Endothelial cell of umbilical vein (primary cell): Measurements from ENCODE around the gene TXNDC8. TPM values are rescaled to one million over a fixed set of nuclear protein-coding genes. Genes with fewer than 3 reads are reported as not detected.

Source experiments
- BruUV-seq: library from RNA; stranded (reverse); fragments of 400-500 nt; replicated peaks from 2 replicates; lab custom pipeline; 2021; lab: Mats Ljungman, UMichigan
- CTCF ChIA-PET: fragments of 300-600, 350-600 bp; sonication (Branson Sonifier 250); formaldehyde crosslinking; loops from one replicate; lab custom pipeline; 2021; ENCODE audit warnings: antibody characterized with exemption, inconsistent platforms; lab: Charles Lee
- POLR2A ChIA-PET: fragments of 300-600, 350-600 bp; sonication (Branson Sonifier 250); formaldehyde crosslinking; loops from one replicate; lab custom pipeline; 2021; ENCODE audit warnings: antibody characterized with exemption, inconsistent platforms; lab: Charles Lee
- DNase-seq: peaks from one replicate; pipeline ENCODE4 v3.0.0-alpha.2; 2011; ENCODE audit warnings: low read depth, low spot score
- FAIRE-seq: peaks from 2 replicates; lab custom pipeline; 2011; peaks lifted over from hg19 to GRCh38; lab: Jason Lieb, UNC
- H2AFZ ChIP-seq: 2 replicates; pipeline ENCODE4 v1.6.0; 2012; ENCODE audit warnings: low read depth, low read length, control low read depth, inconsistent platforms
- H3K27ac ChIP-seq: 2 replicates; pipeline ENCODE4 v1.5.1; 2011; ENCODE audit warnings: low read depth, mild to moderate bottlenecking, control low read depth, low read length, moderate library complexity; ENCODE audit not compliant: insufficient read depth
- H3K27me3 ChIP-seq, 2 experiments: 2 replicates each; pipeline versions ENCODE4 v1.6.0 to v1.6.1; 2011; ENCODE audit warnings: low read length in 2 of 2, mixed read lengths in 1 of 2; ENCODE audit not compliant: control insufficient read depth in 2 of 2, insufficient read depth in 2 of 2
- H3K36me3 ChIP-seq, 2 experiments: 2 replicates in 1 of 2; 3 replicates in 1 of 2; pipeline ENCODE4 v1.5.1; 2011; ENCODE audit warnings: low read length in 2 of 2, mild to moderate bottlenecking in 1 of 2, moderate library complexity in 1 of 2; ENCODE audit not compliant: control insufficient read depth in 2 of 2, insufficient read depth in 2 of 2; ENCODE audit errors: extremely low read depth in 1 of 2
- H3K4me1 ChIP-seq: 3 replicates; pipeline ENCODE4 v1.5.1; 2011; ENCODE audit warnings: mild to moderate bottlenecking, low read length; ENCODE audit not compliant: control insufficient read depth, insufficient read depth; ENCODE audit errors: extremely low read depth
- H3K4me2 ChIP-seq: 2 replicates; pipeline ENCODE4 v1.6.1; 2011; ENCODE audit warnings: low read length, control low read depth, mixed read lengths; ENCODE audit not compliant: insufficient read depth
- H3K4me3 ChIP-seq, 3 experiments: fragments of 200-600 bp in 1 of 3; sonication (generic), shearing (Covaris generic) in 1 of 3; replicated peaks in 1 of 3; 2 replicates each; pipeline ENCODE4 v1.5.1; 2011 to 2016; ENCODE audit warnings: control low read depth in 3 of 3, low read length in 3 of 3, mild to moderate bottlenecking in 2 of 3, inconsistent platforms in 1 of 3, low read depth in 1 of 3, moderate library complexity in 1 of 3; ENCODE audit not compliant: insufficient read depth in 1 of 3
- H3K79me2 ChIP-seq: 2 replicates; pipeline ENCODE4 v1.6.0; 2012; ENCODE audit warnings: low read length, inconsistent platforms; ENCODE audit not compliant: control insufficient read depth, insufficient read depth
- H3K9ac ChIP-seq: replicated peaks from 2 replicates; pipeline ENCODE3; 2011; ENCODE audit warnings: low read length, control low read depth; ENCODE audit not compliant: insufficient read depth; ENCODE audit errors: extremely low read depth
- H3K9me1 ChIP-seq: replicated peaks from 3 replicates; pipeline ENCODE4 v1.6.0; 2011; ENCODE audit warnings: mild to moderate bottlenecking, low read length; ENCODE audit not compliant: control insufficient read depth, insufficient read depth; ENCODE audit errors: extremely low read depth
- H3K9me3 ChIP-seq: replicated peaks from 2 replicates; pipeline ENCODE4 v1.5.1; 2012; ENCODE audit warnings: low read length, inconsistent platforms; ENCODE audit not compliant: control insufficient read depth, insufficient read depth
- H4K20me1 ChIP-seq: replicated peaks from 2 replicates; pipeline ENCODE3; 2011; ENCODE audit warnings: mild to moderate bottlenecking, low read length; ENCODE audit not compliant: control insufficient read depth, insufficient read depth; ENCODE audit errors: extremely low read depth
- CTCF ChIP-seq, 2 donors: IDR thresholded peaks; 1 replicate in 1 of 2; 2 replicates in 1 of 2; pipeline ENCODE4 v1.5.1; 2011; ENCODE audit warnings: low read length in 2 of 2, mild to moderate bottlenecking in 2 of 2, moderate library complexity in 2 of 2, control low read depth in 1 of 2, inconsistent platforms in 1 of 2, low read depth in 1 of 2; ENCODE audit not compliant: insufficient read depth in 1 of 2; ENCODE audit errors: extremely low read depth in 1 of 2
- EZH2 ChIP-seq: IDR thresholded peaks from 2 replicates; pipeline ENCODE4 v1.6.1; 2012; ENCODE audit warnings: borderline replicate concordance, low read depth, mild to moderate bottlenecking, moderate library complexity, low read length, inconsistent platforms; ENCODE audit not compliant: severe bottlenecking
- FOS ChIP-seq: IDR thresholded peaks from 2 replicates; pipeline ENCODE4 v1.6.1; 2011; ENCODE audit warnings: mild to moderate bottlenecking, low read length, moderate library complexity, borderline replicate concordance; ENCODE audit not compliant: insufficient read depth
- GATA2 ChIP-seq: IDR thresholded peaks from 2 replicates; pipeline ENCODE4 v1.7.0; 2011; ENCODE audit warnings: low read depth, mild to moderate bottlenecking, moderate library complexity, mixed read lengths, low read length; ENCODE audit not compliant: insufficient read length, insufficient read depth
- JUN ChIP-seq: IDR thresholded peaks from 2 replicates; pipeline ENCODE4 v1.6.1; 2011; ENCODE audit warnings: borderline replicate concordance, low read depth; ENCODE audit not compliant: insufficient read length, insufficient read depth
- MAX ChIP-seq: IDR thresholded peaks from 2 replicates; pipeline ENCODE4 v1.6.1; 2011; ENCODE audit not compliant: insufficient read depth, insufficient read length
- MYC ChIP-seq: IDR thresholded peaks from one replicate; pipeline ENCODE4 v1.6.1; 2011; ENCODE audit warnings: mild to moderate bottlenecking, low read depth, low read length
- POLR2A ChIP-seq: IDR thresholded peaks from 2 replicates; pipeline ENCODE4 v1.6.1; 2012; ENCODE audit warnings: low read depth, mild to moderate bottlenecking, control low read depth, low read length
- POLR2AphosphoS5 ChIP-seq: IDR thresholded peaks from 2 replicates; pipeline ENCODE4 v1.6.1; 2012; ENCODE audit warnings: low read depth, mild to moderate bottlenecking, control low read depth, low read length, moderate library complexity; ENCODE audit not compliant: insufficient read depth
- dilution Hi-C: fragments of 300-500 bp; cut with MboI; formaldehyde crosslinking; loops from one replicate; pipeline ENCODE4 v1.15.0; 2019; ENCODE audit warnings: low sequenced_read_pairs; ENCODE audit not compliant: extremely low pct_ligation_motif_present
- intact Hi-C: fragments of 100-400 bp; cut with micrococcal nuclease; formaldehyde crosslinking; loops from one replicate; pipeline ENCODE4 v1.10.0; 2022
- polyA plus RNA-seq, 4 experiments: library from polyadenylated mRNA; depleted of rRNA in 3 of 4; stranded (reverse) in 3 of 4; unstranded in 1 of 4; fragments of >200 nt; gene quantifications; 2 replicates each; pipeline versions ENCODE4 v1.2.1 to v1.2.3, GENCODE V29; 2011 to 2012; ENCODE audit warnings: missing spikeins in 1 of 4
- total RNA-seq: library from RNA; stranded (reverse); gene quantifications from 2 replicates; pipeline ENCODE4 v1.2.3, GENCODE V29; 2021

TXNDC8 gene
- total and polyA plus RNA-seq, 2 donors (not counting 3 experiments of a cell fraction or from before 2014, with no cell fraction given): not detected

GRCh38 chr9:110357505-110357904 is 19.8 kb upstream of the TXNDC8 start:
- Histone ChIP-seq H3K9me1 (no peaks in the 10 kb centered on the region), H3K27ac (no peak overlapping the region), H3K9ac (no peak overlapping the region), H3K27me3 (no peaks in the 10 kb centered on the region), H4K20me1 (no peaks in the 10 kb centered on the region), H3K4me2 (no peak overlapping the region), H2AFZ (no peak overlapping the region), H3K79me2 (no peaks in the 10 kb centered on the region), H3K4me1 (no peaks in the 10 kb centered on the region), H3K4me3 (no peak overlapping the region), H3K9me3 (no peaks in the 10 kb centered on the region), H3K36me3 (no peaks in the 10 kb centered on the region)
- TF ChIP-seq GATA2: no peak
- TF ChIP-seq POLR2A: no peak
- no peak for TF ChIP-seq JUN
- no peak for TF ChIP-seq MYC
- no peak for TF ChIP-seq MAX
- TF ChIP-seq CTCF (IDR thresholded peaks at IDR 0.05; ENCODE audit: extremely low read depth in 1 of 2, insufficient read depth in 1 of 2, low read depth in 1 of 2, low read length in 2 of 2): no peak
- no peak for TF ChIP-seq FOS
- TF ChIP-seq EZH2: no peak
- TF ChIP-seq POLR2AphosphoS5: no peak
- intact Hi-C loops (no loop called here), dilution Hi-C loops (no loop called here)
- DNase-seq: no peak
- no peak for FAIRE-seq
- ChIA-PET POLR2A (no interaction called here), CTCF (no interaction called here)
- no TSS peak for BruUV-seq
